SHP77 (cell line): ENCODE data around the gene ATXN10.
A peak's percentile ranks its signal among the peaks of the same experiment; 100 is the strongest.

ENCODE experiments used
- DNase-seq, 2 experiments: peaks; one replicate each; lab custom pipeline; 2025; lab: John Stamatoyannopoulos, UW

The ATXN10 gene

GRCh38 chr22:45860201-45860600 lies 188.6 kb downstream of the ATXN10 start:
- DNase-seq, result no peak

GRCh38 chr22:45861259-45861658 lies 189.6 kb downstream of the ATXN10 start:
- DNase-seq, result no peak

GRCh38 chr22:45863981-45864751 lies 192.5 kb downstream of the ATXN10 start:
- DNase-seq, result peak; percentile 60 to 63

GRCh38 chr22:45864959-45865476 lies 193.4 kb downstream of the ATXN10 start:
- DNase-seq, result no peak

- no peak for DNase-seq
Measured at GRCh38 chr22:45865561-45866125, 194.0 kb downstream of the ATXN10 start.

- no peak for DNase-seq
Measured at GRCh38 chr22:45866126-45866645, 194.6 kb downstream of the ATXN10 start.

- DNase-seq, result no peak
Measured at GRCh38 chr22:45866646-45867117, 195.0 kb downstream of the ATXN10 start.

- DNase-seq, result no peak
Measured at GRCh38 chr22:45867118-45867905, 195.7 kb downstream of the ATXN10 start.

- DNase-seq, result no peak
Measured at GRCh38 chr22:45867906-45868555, 196.4 kb downstream of the ATXN10 start.

GRCh38 chr22:45868571-45869339 lies 197.1 kb downstream of the ATXN10 start:
- no peak for DNase-seq

- no peak for DNase-seq
Measured at GRCh38 chr22:45869340-45869847, 197.8 kb downstream of the ATXN10 start.

GRCh38 chr22:45870011-45870410 lies 198.4 kb downstream of the ATXN10 start:
- DNase-seq, result no peak

- no peak for DNase-seq
Measured at GRCh38 chr22:45871721-45872120, 200.1 kb downstream of the ATXN10 start.

- DNase-seq, result no peak
Measured at GRCh38 chr22:45872659-45873263, 201.1 kb downstream of the ATXN10 start.

GRCh38 chr22:45876136-45877035 lies 204.8 kb downstream of the ATXN10 start:
- DNase-seq, result no peak

GRCh38 chr22:45877036-45877380 lies 205.4 kb downstream of the ATXN10 start:
- no peak for DNase-seq

GRCh38 chr22:45877651-45878050 lies 206.0 kb downstream of the ATXN10 start:
- DNase-seq, result no peak

- DNase-seq, result peak; percentile 7 to 26
Measured at GRCh38 chr22:45878051-45878781, 206.6 kb downstream of the ATXN10 start.
